Transverse colon (tissue), 4 donors: Measurements from ENCODE around the gene VAV1. TPM values are rescaled to one million over a fixed set of nuclear protein-coding genes. Genes with fewer than 3 reads are reported as not detected.

Experiments used
- DNase-seq: peaks from one replicate; pipeline ENCODE4 v3.0.0-alpha.2; 2019
- H3K27ac ChIP-seq, 4 donors: fragments of 200-600 bp; sonication (generic); 2 replicates each; pipeline ENCODE4 v1.5.1; 2016 to 2018; ENCODE audit warnings: inconsistent platforms in 4 of 4
- H3K27me3 ChIP-seq: fragments of 200-600 bp; sonication (generic); 2 replicates; pipeline ENCODE4 v1.5.1; 2017; ENCODE audit warnings: inconsistent platforms
- H3K36me3 ChIP-seq, 4 donors: fragments of 200-600 bp; sonication (generic); 2 replicates each; pipeline ENCODE4 v1.5.1; 2017 to 2019; ENCODE audit warnings: inconsistent platforms in 4 of 4
- H3K4me1 ChIP-seq, 4 donors: fragments of 200-600 bp; sonication (generic); 2 replicates each; pipeline ENCODE4 v1.5.1; 2017 to 2020; ENCODE audit warnings: inconsistent platforms in 4 of 4
- H3K4me3 ChIP-seq, 4 donors: fragments of 200-600 bp; sonication (generic); 1 replicate in 1 of 4; 2 replicates in 3 of 4; pipeline versions ENCODE4 v1.5.1 to v1.6.1; 2017 to 2019; ENCODE audit warnings: inconsistent platforms in 4 of 4
- H3K9me3 ChIP-seq, 2 donors: fragments of 200-600 bp; sonication (generic); 2 replicates each; pipeline ENCODE4 v1.5.1; 2017 to 2019; ENCODE audit warnings: inconsistent platforms in 2 of 2
- EP300 ChIP-seq: sonication (generic); formaldehyde crosslinking; IDR thresholded peaks from one replicate; pipeline ENCODE4 v1.6.1; 2017; ENCODE audit warnings: antibody characterized with exemption, low read depth
- POLR2A ChIP-seq: fragments of 450-650 bp; IDR thresholded peaks from one replicate; pipeline ENCODE4 v1.6.1; 2016; ENCODE audit warnings: antibody characterized with exemption, mild to moderate bottlenecking, moderate library complexity
- POLR2AphosphoS5 ChIP-seq, 3 donors: sonication (generic); formaldehyde crosslinking; IDR thresholded peaks; one replicate each; pipeline ENCODE4 v1.6.1; 2016; ENCODE audit warnings: antibody characterized with exemption in 3 of 3
- WGBS, 2 donors: methylation state at CpG; one replicate each; pipeline ENCODE4 v1.1.5; 2018; ENCODE audit warnings: low coverage in 1 of 2; 5-methylcytosine and 5-hydroxymethylcytosine counted together
- in situ Hi-C, 4 donors: fragments of 200-750 bp; cut with MboI; loops; one replicate each; pipeline versions ENCODE4 v1.15.0 to v1.15.1; 2017; ENCODE audit warnings: low sequenced_read_pairs in 3 of 4, low pct_ligation_motif_present in 1 of 4, low pct_unique_long_range_greater_than_20kb in 1 of 4
- intact Hi-C: fragments of 100-400 bp; cut with DNase I; formaldehyde crosslinking; loops from one replicate; pipeline ENCODE4 v1.15.1; 2023; ENCODE audit warnings: low total_unique reads
- total RNA-seq, 4 donors: library from RNA; depleted of rRNA; stranded (reverse); fragments of >200 nt; gene quantifications; one replicate each; pipeline ENCODE4 v1.1.0, GENCODE V29; 2016
- TF ChIP-seq, protein P1 (sequence below), 5 experiments: fragments of 200-600 bp in 3 of 5; fragments of 450-650 bp in 2 of 5; sonication (generic) in 3 of 5; IDR thresholded peaks; 1 replicate in 2 of 5; 2 replicates in 3 of 5; pipeline ENCODE4 v1.5.1; 2016 to 2017; ENCODE audit warnings: antibody characterized with exemption in 5 of 5, inconsistent platforms in 3 of 5, mild to moderate bottlenecking in 2 of 5, moderate library complexity in 1 of 5

Gene VAV1
- total RNA-seq, 4 donors from 2014 or later, result 0.60 to 10.8 (median 6.0) TPM

DNA sequence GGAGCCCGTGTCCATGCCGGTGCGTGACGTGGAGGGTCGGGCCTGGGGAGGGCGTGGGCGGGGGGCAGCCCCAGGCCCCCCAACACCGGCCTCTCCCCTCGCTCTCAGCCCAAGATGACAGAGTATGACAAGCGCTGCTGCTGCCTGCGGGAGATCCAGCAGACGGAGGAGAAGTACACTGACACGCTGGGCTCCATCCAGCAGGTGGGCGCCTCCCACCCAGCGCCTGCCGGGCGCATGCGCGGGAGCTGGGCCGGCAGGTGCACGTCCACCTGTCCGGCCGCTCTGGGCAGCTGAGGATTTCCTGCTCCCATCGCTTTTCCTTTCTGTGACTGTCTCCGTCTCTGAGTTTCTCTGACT is 49.8 kb downstream of the VAV1 start:
- Histone ChIP-seq H3K9me3 (peaks cover 0 to 4% of the 10 kb centered on the region in 2 donors), H3K4me1 (no peaks in the 10 kb centered on the region), H3K4me3 (no peak overlapping the region), H3K36me3 (no peaks in the 10 kb centered on the region), H3K27me3 (no peaks in the 10 kb centered on the region), H3K27ac (no peak overlapping the region)
- 84 to 100% methylated on average over 1 to 21 of the region's 25 CpGs for WGBS, 2 donors
- no peak for DNase-seq
- in situ Hi-C loops (no loop called here), intact Hi-C loops (no loop called here)
- TF ChIP-seq EP300, result no peak
- no peak for TF ChIP-seq POLR2A
- TF ChIP-seq POLR2AphosphoS5 (IDR thresholded peaks at IDR 0.05), result no peak
- TF ChIP-seq, protein P1, sequence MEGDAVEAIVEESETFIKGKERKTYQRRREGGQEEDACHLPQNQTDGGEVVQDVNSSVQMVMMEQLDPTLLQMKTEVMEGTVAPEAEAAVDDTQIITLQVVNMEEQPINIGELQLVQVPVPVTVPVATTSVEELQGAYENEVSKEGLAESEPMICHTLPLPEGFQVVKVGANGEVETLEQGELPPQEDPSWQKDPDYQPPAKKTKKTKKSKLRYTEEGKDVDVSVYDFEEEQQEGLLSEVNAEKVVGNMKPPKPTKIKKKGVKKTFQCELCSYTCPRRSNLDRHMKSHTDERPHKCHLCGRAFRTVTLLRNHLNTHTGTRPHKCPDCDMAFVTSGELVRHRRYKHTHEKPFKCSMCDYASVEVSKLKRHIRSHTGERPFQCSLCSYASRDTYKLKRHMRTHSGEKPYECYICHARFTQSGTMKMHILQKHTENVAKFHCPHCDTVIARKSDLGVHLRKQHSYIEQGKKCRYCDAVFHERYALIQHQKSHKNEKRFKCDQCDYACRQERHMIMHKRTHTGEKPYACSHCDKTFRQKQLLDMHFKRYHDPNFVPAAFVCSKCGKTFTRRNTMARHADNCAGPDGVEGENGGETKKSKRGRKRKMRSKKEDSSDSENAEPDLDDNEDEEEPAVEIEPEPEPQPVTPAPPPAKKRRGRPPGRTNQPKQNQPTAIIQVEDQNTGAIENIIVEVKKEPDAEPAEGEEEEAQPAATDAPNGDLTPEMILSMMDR (IDR thresholded peaks at IDR 0.05), result no peak

GRCh38 chr19:6825076-6825774 is 52.7 kb downstream of the VAV1 start:
- no peak overlapping the region for H3K4me3 ChIP-seq
- DNase-seq, result no peak
- H3K4me1 ChIP-seq, result no peaks in the 10 kb centered on the region
- H3K27me3 ChIP-seq, result no peaks in the 10 kb centered on the region
- no peaks in the 10 kb centered on the region for H3K36me3 ChIP-seq
- WGBS, 2 donors, result 80 to 92% methylated on average over 2 to 12 of the region's 12 CpGs
- intact Hi-C loops, result no loop called here
- no peak overlapping the region for H3K27ac ChIP-seq
- no peaks in the 10 kb centered on the region for H3K9me3 ChIP-seq
- TF ChIP-seq EP300 (no peak), POLR2A (no peak)
- in situ Hi-C loops, result no loop called here

- no peaks in the 10 kb centered on the region for H3K4me1 ChIP-seq
- H3K36me3 ChIP-seq, result no peaks in the 10 kb centered on the region
- H3K9me3 ChIP-seq, result no peaks in the 10 kb centered on the region
- WGBS, 2 donors, result 87 to 93% methylated on average over 3 to 15 of the region's 15 CpGs
- in situ Hi-C loops (no loop called here), intact Hi-C loops (no loop called here)
- DNase-seq, result no peak
- no peak overlapping the region for H3K27ac ChIP-seq
- no peaks in the 10 kb centered on the region for H3K27me3 ChIP-seq
- H3K4me3 ChIP-seq, result no peak overlapping the region
- TF ChIP-seq EP300, result no peak
- TF ChIP-seq POLR2AphosphoS5 (IDR thresholded peaks at IDR 0.05), result no peak
- TF ChIP-seq, protein P1 (IDR thresholded peaks at IDR 0.05), result no peak
- TF ChIP-seq POLR2A, result no peak
Observed at GRCh38 chr19:6826281-6826920, 53.9 kb downstream of the VAV1 start.

DNA sequence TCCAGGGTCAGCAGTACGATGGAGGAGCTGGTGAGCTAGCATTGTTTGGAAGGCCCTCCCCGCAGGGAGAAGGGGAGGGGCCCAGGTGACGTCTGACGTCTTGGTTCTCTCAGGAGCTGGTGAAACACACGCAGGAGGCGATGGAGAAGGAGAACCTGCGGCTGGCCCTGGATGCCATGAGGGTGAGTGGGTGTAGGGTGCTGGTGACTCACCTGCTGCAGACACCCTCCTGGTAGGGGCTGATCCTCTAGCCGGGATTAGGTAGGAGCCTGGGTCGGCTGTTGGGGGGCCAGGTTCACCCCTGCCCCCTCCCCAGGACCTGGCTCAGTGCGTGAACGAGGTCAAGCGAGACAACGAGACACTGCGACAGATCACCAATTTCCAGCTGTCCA is 55.8 kb downstream of the VAV1 start:
- Histone ChIP-seq H3K27me3 (no peaks in the 10 kb centered on the region), H3K4me3 (no peak overlapping the region), H3K27ac (no peak overlapping the region), H3K36me3 (no peaks in the 10 kb centered on the region), H3K9me3 (no peaks in the 10 kb centered on the region), H3K4me1 (no peaks in the 10 kb centered on the region)
- no peak for DNase-seq
- WGBS, 2 donors, result 84% methylated on average over 14 of the region's 14 CpGs; no CpG with 5 or more reads in 1 of the 2 donors
- TF ChIP-seq EP300, result no peak
- TF ChIP-seq, protein P1 (IDR thresholded peaks at IDR 0.05), result no peak
- TF ChIP-seq POLR2AphosphoS5 (IDR thresholded peaks at IDR 0.05), result no peak
- TF ChIP-seq POLR2A, result no peak
- intact Hi-C loops, result no loop called here
- in situ Hi-C loops, result no loop called here
